Spleen (tissue), 7 donors: ENCODE results near the gene NRXN3.

Experiments
- POLR2A ChIP-seq, 3 donors: fragments of 450-650 bp; IDR thresholded peaks; one replicate each; pipeline ENCODE4 v1.5.1; 2017; ENCODE audit warnings: antibody characterized with exemption in 3 of 3, mild to moderate bottlenecking in 1 of 3
- TF ChIP-seq, protein P1 (sequence below), 11 experiments: fragments of 200-600 bp in 7 of 11; fragments of 450-650 bp in 4 of 11; sonication (generic) in 4 of 11; IDR thresholded peaks in 8 of 11; conservative IDR thresholded peaks in 3 of 11; 1 replicate in 7 of 11; 2 replicates in 4 of 11; pipeline versions ENCODE4 v1.4.0 to v1.8.0; 2016 to 2021; ENCODE audit warnings: antibody characterized with exemption in 11 of 11, inconsistent platforms in 4 of 11, mild to moderate bottlenecking in 1 of 11
- donor health status: DM: no; HTN: no; CAD: no; lungs with moderate emphysema.
- donor health status: DM: no; HTN: no; CAD: no.
- donor health status: DM: no; HTN: no; CAD: no.

DNA sequence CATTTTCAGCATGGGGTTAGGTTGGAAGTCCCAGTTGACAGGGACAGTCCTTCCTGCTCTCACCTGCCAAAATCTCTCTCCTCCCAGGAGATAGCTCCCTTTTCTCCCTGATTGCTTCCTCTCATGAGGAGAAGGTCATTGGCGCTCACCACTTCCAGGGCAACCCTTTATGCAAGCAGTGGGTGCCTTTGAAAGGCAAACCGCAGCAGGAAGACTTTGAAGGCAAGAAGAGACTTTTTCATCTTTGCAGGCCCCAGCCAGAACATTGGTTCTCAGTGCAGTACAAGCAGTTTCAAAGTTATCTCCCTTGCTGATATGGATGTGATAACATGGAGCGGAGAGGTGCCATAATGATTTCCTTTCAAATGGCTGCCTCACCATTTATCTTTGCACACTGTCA lies 1558.2 kb downstream of the NRXN3 start:
- TF ChIP-seq POLR2A (IDR thresholded peaks at IDR 0.05), result no peak
- TF ChIP-seq, protein P1, sequence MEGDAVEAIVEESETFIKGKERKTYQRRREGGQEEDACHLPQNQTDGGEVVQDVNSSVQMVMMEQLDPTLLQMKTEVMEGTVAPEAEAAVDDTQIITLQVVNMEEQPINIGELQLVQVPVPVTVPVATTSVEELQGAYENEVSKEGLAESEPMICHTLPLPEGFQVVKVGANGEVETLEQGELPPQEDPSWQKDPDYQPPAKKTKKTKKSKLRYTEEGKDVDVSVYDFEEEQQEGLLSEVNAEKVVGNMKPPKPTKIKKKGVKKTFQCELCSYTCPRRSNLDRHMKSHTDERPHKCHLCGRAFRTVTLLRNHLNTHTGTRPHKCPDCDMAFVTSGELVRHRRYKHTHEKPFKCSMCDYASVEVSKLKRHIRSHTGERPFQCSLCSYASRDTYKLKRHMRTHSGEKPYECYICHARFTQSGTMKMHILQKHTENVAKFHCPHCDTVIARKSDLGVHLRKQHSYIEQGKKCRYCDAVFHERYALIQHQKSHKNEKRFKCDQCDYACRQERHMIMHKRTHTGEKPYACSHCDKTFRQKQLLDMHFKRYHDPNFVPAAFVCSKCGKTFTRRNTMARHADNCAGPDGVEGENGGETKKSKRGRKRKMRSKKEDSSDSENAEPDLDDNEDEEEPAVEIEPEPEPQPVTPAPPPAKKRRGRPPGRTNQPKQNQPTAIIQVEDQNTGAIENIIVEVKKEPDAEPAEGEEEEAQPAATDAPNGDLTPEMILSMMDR (IDR thresholded peaks at IDR 0.05 in 8 of 11, conservative IDR thresholded peaks at IDR 0.05 in 3 of 11), result no peak
